GM21723 (cell line): ENCODE results near the gene TRIM56.
"Not testable (repeated sequence)": the region's sequence is repeated elsewhere in the genome, so short reads cannot be mapped to it uniquely, and the experiment has no call there.

Source experiments
- ATAC-seq: cut with Tn5 transposase; IDR thresholded peaks from one replicate; pipeline ENCODE4 v1.9.1; 2021; ENCODE audit warnings: mild to moderate bottlenecking, moderate library complexity; ENCODE audit not compliant: unreplicated experiment

TRIM56 gene

DNA sequence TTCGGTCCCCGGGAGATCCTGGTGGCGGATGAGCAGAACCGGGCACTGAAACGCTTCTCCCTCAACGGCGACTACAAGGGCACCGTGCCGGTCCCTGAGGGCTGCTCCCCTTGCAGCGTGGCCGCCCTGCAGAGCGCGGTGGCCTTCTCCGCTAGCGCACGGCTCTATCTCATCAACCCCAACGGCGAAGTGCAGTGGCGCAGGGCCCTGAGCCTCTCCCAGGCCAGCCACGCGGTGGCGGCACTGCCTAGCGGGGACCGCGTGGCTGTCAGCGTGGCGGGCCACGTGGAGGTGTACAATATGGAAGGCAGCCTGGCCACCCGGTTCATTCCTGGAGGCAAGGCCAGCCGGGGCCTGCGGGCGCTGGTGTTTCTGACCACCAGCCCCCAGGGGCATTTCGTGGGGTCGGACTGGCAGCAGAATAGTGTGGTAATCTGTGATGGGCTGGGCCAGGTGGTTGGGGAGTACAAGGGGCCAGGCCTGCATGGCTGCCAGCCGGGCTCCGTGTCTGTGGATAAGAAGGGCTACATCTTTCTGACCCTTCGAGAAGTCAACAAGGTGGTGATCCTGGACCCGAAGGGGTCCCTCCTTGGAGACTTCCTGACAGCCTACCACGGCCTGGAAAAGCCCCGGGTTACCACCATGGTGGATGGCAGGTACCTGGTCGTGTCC, 3.7 kb downstream of the TRIM56 start:
- no peak for ATAC-seq

DNA sequence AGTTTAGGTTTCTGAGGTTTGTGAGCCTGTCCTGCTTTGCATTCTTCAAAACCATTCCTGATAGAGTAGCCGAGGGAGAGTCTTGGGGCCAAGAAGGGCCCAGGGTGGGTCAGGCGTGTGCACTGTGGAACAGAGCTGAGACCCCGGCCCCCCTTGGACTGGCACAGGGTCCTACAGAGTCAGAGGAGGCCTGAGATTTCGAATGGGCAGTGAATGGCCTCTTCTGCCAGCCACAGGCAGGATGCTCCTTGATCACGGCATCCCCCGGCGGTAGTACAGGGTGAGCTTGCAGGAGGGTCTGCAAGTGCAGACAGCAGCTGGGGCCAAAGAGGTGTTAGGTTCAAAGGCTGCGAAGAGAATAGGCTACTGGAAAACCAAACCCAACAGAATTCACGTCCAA, 4.6 kb downstream of the TRIM56 start:
- no peak for ATAC-seq

GRCh38 chr7:101092266-101092905, 7.1 kb downstream of the TRIM56 start:
- not testable (repeated sequence) for ATAC-seq

- no peak for ATAC-seq
These were observed 8.6 kb downstream of the TRIM56 start for GRCh38 chr7:101093906-101094305.

DNA sequence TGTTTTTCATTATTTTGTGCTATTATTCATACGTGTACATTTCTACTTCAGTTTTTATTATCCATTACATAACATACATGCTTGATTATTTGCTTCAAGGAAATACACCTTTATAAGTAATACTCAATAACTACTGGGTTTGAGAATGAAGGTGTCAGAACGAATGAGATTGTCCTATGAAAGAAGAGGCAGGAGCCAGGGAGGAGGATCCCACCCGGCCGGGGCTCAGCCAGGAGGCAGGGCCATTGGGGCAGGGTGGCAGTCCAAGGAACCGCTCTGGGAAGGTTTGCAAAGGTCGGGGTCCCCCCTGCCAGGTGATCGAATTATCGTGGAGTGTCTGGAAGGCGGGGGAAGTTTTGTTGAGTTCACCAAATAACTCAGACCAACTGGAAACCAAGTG, 9.1 kb downstream of the TRIM56 start:
- ATAC-seq: no peak

- ATAC-seq: no peak
These were observed 9.6 kb downstream of the TRIM56 start for GRCh38 chr7:101094791-101095375.

- no peak for ATAC-seq
These were observed 11.2 kb downstream of the TRIM56 start for GRCh38 chr7:101096331-101096956.

DNA sequence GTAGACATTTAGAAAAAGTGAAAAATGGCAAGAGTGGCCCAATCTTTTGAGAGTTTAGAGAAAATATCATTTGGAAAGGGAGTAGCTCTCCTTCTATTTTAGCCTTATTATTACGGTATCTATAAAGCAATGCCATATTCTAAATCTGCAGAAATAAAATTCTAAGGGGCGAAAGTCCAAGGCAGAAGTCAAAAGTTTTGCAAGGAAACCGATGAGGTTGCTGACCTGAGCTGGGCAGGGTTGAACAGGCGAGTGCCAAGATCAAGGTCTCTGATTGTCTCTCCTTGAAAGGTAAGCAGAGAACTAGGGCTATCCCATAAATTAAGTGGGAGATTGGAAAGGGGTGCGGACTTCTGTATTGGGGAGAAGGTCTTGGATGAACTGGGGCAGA, 11.7 kb downstream of the TRIM56 start:
- no peak for ATAC-seq

GRCh38 chr7:101097561-101097960, 12.3 kb downstream of the TRIM56 start:
- no peak for ATAC-seq

- ATAC-seq: no peak
These were observed 14.9 kb downstream of the TRIM56 start for GRCh38 chr7:101099969-101100781.

- ATAC-seq: no peak
These were observed 15.9 kb downstream of the TRIM56 start for GRCh38 chr7:101100858-101101847.

DNA sequence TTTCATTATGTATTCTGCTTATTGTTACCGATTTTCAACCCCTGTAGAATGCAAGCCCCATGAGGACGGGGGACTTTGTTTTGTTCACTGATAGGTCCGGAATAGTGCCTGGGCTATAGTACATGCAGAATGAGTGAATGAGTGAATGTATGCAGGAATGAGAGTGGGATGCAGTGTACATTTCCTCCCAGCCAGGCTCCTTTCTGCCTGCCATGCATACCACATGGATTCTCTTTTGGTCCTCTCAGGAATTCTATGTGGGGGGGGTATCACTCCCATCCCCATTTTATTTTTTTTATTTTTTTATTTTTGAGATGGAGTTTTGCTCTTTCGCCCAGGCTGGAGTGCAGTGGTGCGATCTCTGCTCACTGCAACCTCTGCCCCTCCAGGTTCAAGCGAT, 16.7 kb downstream of the TRIM56 start:
- no peak for ATAC-seq

DNA sequence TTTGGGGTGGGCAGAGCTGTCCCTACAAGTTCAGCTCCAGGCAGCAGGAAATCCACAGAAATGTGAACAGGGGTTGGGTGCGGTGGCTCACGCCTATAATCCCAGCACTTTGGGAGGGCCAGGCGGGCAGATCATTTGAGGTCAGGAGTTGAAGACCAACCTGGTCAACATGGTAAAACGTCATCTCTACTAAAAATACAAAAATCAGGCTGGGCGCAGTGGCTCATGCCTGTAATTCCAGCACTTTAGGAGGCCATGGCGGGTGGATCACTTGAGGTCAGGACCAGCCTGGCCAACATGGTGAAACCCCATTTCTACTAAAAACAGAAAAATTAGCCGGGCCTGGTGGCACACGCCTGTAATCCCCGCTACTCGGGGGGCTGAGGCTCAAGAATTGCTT, 18.4 kb downstream of the TRIM56 start:
- ATAC-seq: not testable (repeated sequence)

DNA sequence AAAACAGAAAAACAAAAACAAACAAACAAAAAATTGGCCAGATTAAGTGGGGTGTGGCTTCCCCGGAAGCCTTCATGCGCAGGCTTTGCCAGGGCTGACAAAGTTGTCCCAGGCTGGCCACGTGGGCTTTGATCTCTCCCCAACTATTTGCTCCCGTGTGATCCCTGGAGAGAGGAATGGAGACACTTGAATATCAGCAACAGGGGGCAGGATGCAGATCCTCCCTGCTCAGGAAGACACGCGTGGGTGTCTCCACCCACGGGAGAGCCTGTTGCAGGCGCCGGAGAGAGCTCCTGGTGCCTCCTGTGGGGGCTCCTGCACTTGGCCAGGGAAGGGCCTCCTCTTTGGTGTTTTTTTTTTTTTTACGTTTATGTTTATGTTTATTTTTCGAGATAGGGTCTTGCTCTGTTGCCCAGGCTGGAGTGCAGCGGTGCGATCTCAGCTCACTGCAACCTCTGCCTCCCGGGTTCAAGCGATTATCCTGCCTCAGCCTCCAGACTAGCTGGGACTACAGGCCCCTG, 19.0 kb downstream of the TRIM56 start:
- ATAC-seq: no peak

DNA sequence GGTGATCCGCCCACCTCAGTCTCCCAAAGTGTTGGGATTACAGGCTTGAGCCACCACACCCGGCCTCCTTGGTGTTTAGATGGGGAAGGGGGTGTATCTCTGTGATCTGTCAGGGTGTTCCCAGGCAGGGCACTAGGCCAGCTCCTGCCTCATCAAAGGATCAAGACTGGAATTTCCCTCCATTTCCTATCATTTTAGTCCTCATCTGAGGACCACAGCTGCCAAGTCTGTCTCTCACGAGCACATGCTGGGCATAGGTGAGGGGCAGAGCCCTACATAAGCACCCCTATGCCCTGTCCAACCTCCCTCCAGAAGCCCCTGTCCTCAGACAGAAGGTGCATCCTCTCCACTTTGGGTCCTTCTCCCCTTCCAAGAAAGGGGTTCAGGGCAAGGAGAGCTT, 19.5 kb downstream of the TRIM56 start:
- ATAC-seq: no peak

- not testable (repeated sequence) for ATAC-seq
These were observed 20.0 kb downstream of the TRIM56 start for GRCh38 chr7:101105248-101105647.

DNA sequence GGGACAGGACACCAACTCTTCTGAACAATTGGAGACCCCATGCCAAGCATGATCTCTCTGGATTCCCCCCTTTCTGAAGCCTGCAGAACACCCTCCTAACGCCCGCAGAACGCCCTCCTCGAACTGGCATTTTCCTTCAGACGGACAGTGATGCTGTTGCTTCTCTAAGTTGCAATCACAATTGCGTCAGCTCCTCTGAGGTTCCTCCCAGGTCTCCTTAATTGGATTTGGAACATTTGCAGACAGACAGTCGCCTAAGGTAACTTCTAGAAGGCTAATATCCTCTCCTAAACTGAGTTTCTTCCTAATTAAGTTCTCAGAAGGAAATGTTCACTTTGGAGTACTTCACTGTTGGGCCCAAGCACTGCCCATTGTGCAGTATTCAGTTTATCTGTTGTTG, 21.1 kb downstream of the TRIM56 start:
- no peak for ATAC-seq

DNA sequence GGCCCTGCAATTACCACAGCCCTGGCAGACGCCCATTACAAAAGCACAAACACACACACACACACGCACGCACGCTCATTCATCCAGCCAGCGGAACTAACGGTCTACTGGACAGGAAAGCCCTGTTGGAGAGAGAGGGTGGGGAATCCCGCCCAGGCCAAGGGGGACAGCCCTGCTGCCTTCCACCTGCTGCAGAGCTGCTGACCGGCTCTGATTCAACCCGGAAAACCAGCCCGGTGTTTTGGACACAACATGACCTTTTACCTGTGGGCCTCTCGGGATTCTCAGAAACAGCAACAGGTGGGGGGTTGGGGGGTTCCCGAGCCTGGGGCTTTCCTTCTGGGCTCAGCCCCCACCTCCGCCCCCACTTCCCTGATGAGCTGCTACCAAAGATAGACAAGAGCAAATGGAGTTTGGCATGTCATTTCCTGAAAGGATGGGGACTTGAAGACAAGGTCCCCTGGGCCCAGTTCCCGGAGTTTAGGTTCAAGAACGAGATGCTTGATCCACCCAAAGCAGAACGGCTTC, 23.1 kb downstream of the TRIM56 start:
- ATAC-seq: no peak

- no peak for ATAC-seq
These were observed 23.7 kb downstream of the TRIM56 start for GRCh38 chr7:101108961-101109360.
